ENCODE data around the gene CGB8. TPM values are rescaled to one million over a fixed set of nuclear protein-coding genes. Genes with fewer than 3 reads are reported as not detected.
"Not testable (repeated sequence)": the region's sequence is repeated elsewhere in the genome, so short reads cannot be mapped to it uniquely, and the experiment has no call there.

CGB8 gene
- total RNA-seq, 4 donors from 2014 or later = not detected

DNA sequence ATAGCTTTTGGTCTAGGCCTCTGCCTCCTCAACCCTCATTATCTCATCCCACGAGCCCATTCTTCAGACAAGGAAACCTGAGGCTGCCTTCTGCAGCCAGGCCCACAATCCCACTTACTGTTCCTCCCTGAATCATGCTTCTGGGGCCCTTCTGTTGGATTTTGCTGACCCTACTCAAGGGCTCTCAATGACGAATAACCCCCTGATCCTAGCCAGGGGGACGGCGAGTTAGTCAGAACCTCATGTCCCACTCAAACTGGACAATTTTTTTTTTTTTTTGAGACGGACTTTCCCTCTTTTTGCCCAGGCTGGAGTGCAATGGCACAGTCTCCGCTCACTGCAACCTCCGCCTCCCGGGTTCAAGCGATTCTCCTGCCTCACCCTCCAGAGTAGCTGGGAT is 26.8 kb downstream of the CGB8 start:
- no peak for ATAC-seq
- Histone ChIP-seq H3K4me1 (peaks cover 0 to 27% (median 7%) of the 10 kb centered on the region in 3 donors), H3K27ac (no peak overlapping the region), H3K36me3 (no peaks in the 10 kb centered on the region), H3K4me3 (no peak overlapping the region), H3K27me3 (peaks cover 50% of the 10 kb centered on the region), H3K9me3 (no peaks in the 10 kb centered on the region)
- TF ChIP-seq POLR2A (IDR thresholded peaks at IDR 0.05) (no peak), POLR2AphosphoS5 (IDR thresholded peaks at IDR 0.05) (no peak), EP300 (IDR thresholded peaks at IDR 0.05) (no peak)
- TF ChIP-seq, protein P1, sequence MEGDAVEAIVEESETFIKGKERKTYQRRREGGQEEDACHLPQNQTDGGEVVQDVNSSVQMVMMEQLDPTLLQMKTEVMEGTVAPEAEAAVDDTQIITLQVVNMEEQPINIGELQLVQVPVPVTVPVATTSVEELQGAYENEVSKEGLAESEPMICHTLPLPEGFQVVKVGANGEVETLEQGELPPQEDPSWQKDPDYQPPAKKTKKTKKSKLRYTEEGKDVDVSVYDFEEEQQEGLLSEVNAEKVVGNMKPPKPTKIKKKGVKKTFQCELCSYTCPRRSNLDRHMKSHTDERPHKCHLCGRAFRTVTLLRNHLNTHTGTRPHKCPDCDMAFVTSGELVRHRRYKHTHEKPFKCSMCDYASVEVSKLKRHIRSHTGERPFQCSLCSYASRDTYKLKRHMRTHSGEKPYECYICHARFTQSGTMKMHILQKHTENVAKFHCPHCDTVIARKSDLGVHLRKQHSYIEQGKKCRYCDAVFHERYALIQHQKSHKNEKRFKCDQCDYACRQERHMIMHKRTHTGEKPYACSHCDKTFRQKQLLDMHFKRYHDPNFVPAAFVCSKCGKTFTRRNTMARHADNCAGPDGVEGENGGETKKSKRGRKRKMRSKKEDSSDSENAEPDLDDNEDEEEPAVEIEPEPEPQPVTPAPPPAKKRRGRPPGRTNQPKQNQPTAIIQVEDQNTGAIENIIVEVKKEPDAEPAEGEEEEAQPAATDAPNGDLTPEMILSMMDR (IDR thresholded peaks at IDR 0.05) = no peak
- WGBS, 2 donors (ENCODE audit: low coverage in 1 of 2) = 90 to 92% methylated on average over 4 to 9 of the region's 9 CpGs

DNA sequence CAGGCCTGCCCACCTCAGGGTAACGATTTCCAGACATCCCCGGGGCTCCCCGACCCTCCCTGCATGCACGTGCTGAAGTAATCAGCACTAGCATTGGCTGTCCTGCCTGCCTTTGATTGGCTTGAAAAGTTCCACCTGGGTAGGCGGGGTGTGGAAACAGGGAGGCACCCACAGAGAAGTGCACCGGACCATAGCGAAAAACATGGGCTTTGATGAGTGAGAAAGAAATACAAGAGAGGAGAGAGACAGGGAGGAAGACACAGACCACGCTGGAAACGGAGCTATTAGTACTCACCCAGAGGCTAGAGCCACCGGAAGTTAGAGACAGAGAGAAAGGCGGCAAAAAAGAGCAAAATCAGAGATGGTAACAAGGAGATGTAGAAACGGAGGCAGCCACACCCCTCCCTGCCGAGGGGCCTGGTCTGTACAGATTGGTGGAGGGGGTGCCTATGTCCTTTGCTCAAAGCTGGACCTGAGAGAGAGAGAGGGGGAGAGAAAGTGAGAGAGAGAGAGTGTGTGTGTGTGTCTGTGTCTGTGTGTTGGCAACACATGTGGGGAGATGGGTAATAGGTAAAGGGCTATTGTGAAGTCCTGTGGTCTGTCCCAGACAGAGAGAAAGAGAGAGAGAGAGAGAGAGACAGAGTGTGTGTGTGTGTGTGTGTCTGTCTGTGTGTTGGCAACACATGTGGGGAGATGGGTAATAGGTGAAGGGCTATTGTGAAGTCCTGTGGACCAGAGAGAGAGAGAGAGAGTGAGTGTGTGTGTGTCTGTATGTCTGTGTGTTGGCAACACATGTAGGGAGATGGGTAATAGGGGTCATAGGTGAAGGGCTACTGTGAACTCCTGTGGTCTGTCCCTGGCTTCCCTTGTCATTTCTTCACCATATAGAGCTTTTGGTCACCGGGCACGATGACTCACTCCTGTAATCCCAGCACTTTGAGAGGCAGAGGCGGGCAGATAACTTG is 27.7 kb downstream of the CGB8 start:
- Histone ChIP-seq H3K27me3 (peaks cover 53% of the 10 kb centered on the region), H3K4me1 (peaks cover 0 to 27% (median 7%) of the 10 kb centered on the region in 3 donors), H3K27ac (no peak overlapping the region), H3K36me3 (peaks cover 0 to 3% of the 10 kb centered on the region in 2 donors), H3K9me3 (no peaks in the 10 kb centered on the region), H3K4me3 (no peak overlapping the region)
- WGBS, 2 donors (ENCODE audit: low coverage in 1 of 2) = 35 to 54% methylated on average over 9 to 14 of the region's 16 CpGs
- no peak for ATAC-seq
- TF ChIP-seq, protein P1 (IDR thresholded peaks at IDR 0.05) = no peak
- TF ChIP-seq POLR2AphosphoS5 (IDR thresholded peaks at IDR 0.05) (no peak), EP300 (IDR thresholded peaks at IDR 0.05) (no peak), POLR2A (IDR thresholded peaks at IDR 0.05) (no peak)

DNA sequence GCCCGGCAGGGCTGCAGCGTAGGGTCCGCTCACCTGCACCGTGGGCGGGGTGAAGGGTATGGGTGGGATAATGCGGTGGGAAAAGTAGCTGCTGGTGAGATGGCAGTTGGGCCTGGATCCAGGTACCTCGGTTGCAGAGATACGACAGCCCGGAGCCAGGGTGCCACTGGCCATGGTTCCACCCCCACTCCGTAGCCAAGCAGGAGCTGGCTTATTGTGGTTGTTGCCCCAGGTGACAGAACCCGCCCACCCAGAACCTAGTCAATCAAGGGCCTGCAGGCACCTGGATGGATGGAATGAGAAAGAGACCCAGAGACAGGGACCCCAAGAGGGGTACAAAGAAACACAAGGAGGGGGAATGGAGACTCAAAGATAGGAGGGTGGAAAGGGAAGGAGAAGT is 28.6 kb downstream of the CGB8 start:
- 50% methylated on average over 1 of the region's 11 CpGs; no CpG with 5 or more reads in 1 of the 2 donors for WGBS, 2 donors (ENCODE audit: low coverage in 1 of 2)

DNA sequence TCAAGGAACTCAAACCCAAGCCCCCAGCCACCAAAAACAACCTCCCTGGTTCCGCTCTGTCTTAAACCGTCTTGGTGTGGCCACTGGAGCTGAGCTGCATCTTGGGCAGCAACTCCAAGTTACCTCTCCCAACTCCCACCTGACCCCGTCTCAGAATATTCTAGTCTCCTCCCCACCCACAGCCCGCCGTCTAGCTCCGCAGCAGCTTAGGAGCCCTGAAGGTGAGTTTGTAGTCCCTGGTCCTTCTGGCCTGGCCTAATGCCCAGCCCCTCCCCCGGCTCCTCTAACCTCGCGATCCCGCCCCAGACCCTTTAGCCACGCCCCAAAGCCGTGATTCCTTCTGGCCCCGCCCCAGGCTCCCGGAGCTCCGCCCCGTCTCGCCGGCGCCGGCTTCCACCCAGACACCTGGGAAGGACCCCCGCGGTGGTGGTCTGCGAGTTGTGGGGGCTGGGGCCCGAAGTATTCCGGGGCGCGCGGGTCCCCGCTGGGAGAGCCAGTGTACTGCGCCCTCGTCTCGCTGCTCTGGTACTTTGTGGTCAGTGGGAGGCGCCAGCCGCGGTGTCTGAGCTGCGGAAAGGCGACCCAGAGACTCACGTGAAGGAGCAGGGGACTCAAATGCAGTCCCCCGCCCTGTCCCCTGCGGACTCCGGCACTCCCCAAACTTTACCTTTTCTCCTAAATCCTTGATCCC is 29.5 kb downstream of the CGB8 start:
- no peak overlapping the region for H3K27ac ChIP-seq

More for the DNA sequence above, 28.6 kb downstream of the CGB8 start:
- peaks cover 0 to 27% (median 7%) of the 10 kb centered on the region in 3 donors for H3K4me1 ChIP-seq
- TF ChIP-seq POLR2A (IDR thresholded peaks at IDR 0.05) (no peak), POLR2AphosphoS5 (IDR thresholded peaks at IDR 0.05) (no peak)
- no peaks in the 10 kb centered on the region for H3K9me3 ChIP-seq
- H3K36me3 ChIP-seq = peaks cover 0 to 12% of the 10 kb centered on the region in 2 donors
- H3K27ac ChIP-seq = no peak overlapping the region
- H3K4me3 ChIP-seq = no peak overlapping the region
- peaks cover 54% of the 10 kb centered on the region for H3K27me3 ChIP-seq
- ATAC-seq = no peak

DNA sequence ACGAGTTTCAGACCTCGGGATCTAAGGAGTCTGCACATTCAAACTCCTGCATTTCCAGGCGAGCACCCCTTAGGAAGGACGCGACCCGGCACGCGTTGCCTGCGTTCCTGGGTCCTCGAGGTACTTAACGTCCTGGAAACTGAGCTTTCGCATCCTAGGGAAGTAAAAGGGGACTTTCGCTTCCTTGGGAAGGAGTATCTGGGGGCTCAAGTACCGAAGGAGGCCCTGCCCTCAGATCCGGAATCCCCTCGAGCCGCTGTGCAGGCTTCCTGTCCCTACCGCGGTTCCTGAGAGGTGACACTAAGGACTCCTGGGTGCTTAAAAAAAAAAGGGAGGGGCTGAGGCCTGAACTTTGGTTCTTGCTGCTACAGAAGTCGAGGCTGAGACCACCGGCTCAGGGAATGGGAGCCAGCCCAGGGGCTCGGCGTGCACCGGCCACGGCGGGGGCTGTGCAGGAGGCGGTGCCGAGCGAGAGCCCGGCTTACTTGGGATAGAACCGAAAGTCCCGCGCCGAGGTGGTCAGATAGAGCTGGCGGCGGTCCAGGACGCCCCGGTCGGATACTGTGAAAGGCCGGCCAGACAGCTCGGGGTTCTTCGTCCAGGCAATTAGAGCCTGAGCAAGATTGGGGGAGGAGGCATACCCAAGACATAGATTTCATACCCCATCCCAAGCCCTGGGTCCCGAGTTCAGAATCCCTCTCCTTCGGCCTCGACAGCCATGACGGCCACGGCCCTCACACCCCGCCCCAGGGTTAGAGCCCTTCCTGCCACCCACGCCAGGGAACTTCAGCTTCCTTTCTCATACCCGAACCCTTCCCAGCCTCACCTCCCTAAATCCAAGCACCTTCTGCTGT is 30.3 kb downstream of the CGB8 start:
- H3K4me3 ChIP-seq = peak overlapping the region; percentile 25 to 53
- H3K27ac ChIP-seq = peak overlapping the region in 1 of 4 donors; percentile 27
- not testable (repeated sequence) for H3K9me3 ChIP-seq, ATAC-seq
- peaks cover 0 to 28% of the 10 kb centered on the region in 2 donors for H3K36me3 ChIP-seq
- H3K4me1 ChIP-seq = peaks cover 0 to 27% (median 7%) of the 10 kb centered on the region in 3 donors
- H3K27me3 ChIP-seq = peaks cover 54% of the 10 kb centered on the region
- 0 to 1% methylated on average over 1 to 13 of the region's 50 CpGs for WGBS, 2 donors (ENCODE audit: low coverage in 1 of 2)

More for the DNA sequence above, 29.5 kb downstream of the CGB8 start:
- Histone ChIP-seq H3K9me3 (no peaks in the 10 kb centered on the region), H3K4me3 (peak overlapping the region in 1 of 2 donors; percentile 53), H3K4me1 (peaks cover 0 to 27% (median 7%) of the 10 kb centered on the region in 3 donors), H3K36me3 (peaks cover 0 to 21% of the 10 kb centered on the region in 2 donors), H3K27me3 (peaks cover 54% of the 10 kb centered on the region)
- ATAC-seq = peak; percentile 24
- TF ChIP-seq, protein P1 (IDR thresholded peaks at IDR 0.05) = no peak
- TF ChIP-seq EP300 (IDR thresholded peaks at IDR 0.05) = no peak
- no peak for TF ChIP-seq POLR2A (IDR thresholded peaks at IDR 0.05)
- no peak for TF ChIP-seq POLR2AphosphoS5 (IDR thresholded peaks at IDR 0.05)
- WGBS, 2 donors (ENCODE audit: low coverage in 1 of 2) = 15 to 34% methylated on average over 6 to 28 of the region's 41 CpGs
